Endothelial cell of umbilical vein (primary cell): ENCODE measurements around the gene SLC38A6. TPM values are rescaled to one million over a fixed set of nuclear protein-coding genes. Genes with fewer than 3 reads are reported as not detected.

ENCODE experiments used
- BruUV-seq: library from RNA; stranded (reverse); fragments of 400-500 nt; replicated peaks from 2 replicates; lab custom pipeline; 2021; lab: Mats Ljungman, UMichigan
- CTCF ChIA-PET: fragments of 300-600, 350-600 bp; sonication (Branson Sonifier 250); formaldehyde crosslinking; loops from one replicate; lab custom pipeline; 2021; ENCODE audit warnings: antibody characterized with exemption, inconsistent platforms; lab: Charles Lee
- POLR2A ChIA-PET: fragments of 300-600, 350-600 bp; sonication (Branson Sonifier 250); formaldehyde crosslinking; loops from one replicate; lab custom pipeline; 2021; ENCODE audit warnings: antibody characterized with exemption, inconsistent platforms; lab: Charles Lee
- DNase-seq: peaks from one replicate; pipeline ENCODE4 v3.0.0-alpha.2; 2011; ENCODE audit warnings: low read depth, low spot score
- FAIRE-seq: peaks from 2 replicates; lab custom pipeline; 2011; peaks lifted over from hg19 to GRCh38; lab: Jason Lieb, UNC
- H2AFZ ChIP-seq: 2 replicates; pipeline ENCODE4 v1.6.0; 2012; ENCODE audit warnings: low read depth, low read length, control low read depth, inconsistent platforms
- H3K27ac ChIP-seq: 2 replicates; pipeline ENCODE4 v1.5.1; 2011; ENCODE audit warnings: low read depth, mild to moderate bottlenecking, control low read depth, low read length, moderate library complexity; ENCODE audit not compliant: insufficient read depth
- H3K27me3 ChIP-seq, 2 experiments: 2 replicates each; pipeline versions ENCODE4 v1.6.0 to v1.6.1; 2011; ENCODE audit warnings: low read length in 2 of 2, mixed read lengths in 1 of 2; ENCODE audit not compliant: control insufficient read depth in 2 of 2, insufficient read depth in 2 of 2
- H3K36me3 ChIP-seq, 2 experiments: 2 replicates in 1 of 2; 3 replicates in 1 of 2; pipeline ENCODE4 v1.5.1; 2011; ENCODE audit warnings: low read length in 2 of 2, mild to moderate bottlenecking in 1 of 2, moderate library complexity in 1 of 2; ENCODE audit not compliant: control insufficient read depth in 2 of 2, insufficient read depth in 2 of 2; ENCODE audit errors: extremely low read depth in 1 of 2
- H3K4me1 ChIP-seq: 3 replicates; pipeline ENCODE4 v1.5.1; 2011; ENCODE audit warnings: mild to moderate bottlenecking, low read length; ENCODE audit not compliant: control insufficient read depth, insufficient read depth; ENCODE audit errors: extremely low read depth
- H3K4me2 ChIP-seq: 2 replicates; pipeline ENCODE4 v1.6.1; 2011; ENCODE audit warnings: low read length, control low read depth, mixed read lengths; ENCODE audit not compliant: insufficient read depth
- H3K4me3 ChIP-seq, 3 experiments: fragments of 200-600 bp in 1 of 3; sonication (generic), shearing (Covaris generic) in 1 of 3; replicated peaks in 1 of 3; 2 replicates each; pipeline ENCODE4 v1.5.1; 2011 to 2016; ENCODE audit warnings: control low read depth in 3 of 3, low read length in 3 of 3, mild to moderate bottlenecking in 2 of 3, inconsistent platforms in 1 of 3, low read depth in 1 of 3, moderate library complexity in 1 of 3; ENCODE audit not compliant: insufficient read depth in 1 of 3
- H3K79me2 ChIP-seq: 2 replicates; pipeline ENCODE4 v1.6.0; 2012; ENCODE audit warnings: low read length, inconsistent platforms; ENCODE audit not compliant: control insufficient read depth, insufficient read depth
- H3K9ac ChIP-seq: replicated peaks from 2 replicates; pipeline ENCODE3; 2011; ENCODE audit warnings: low read length, control low read depth; ENCODE audit not compliant: insufficient read depth; ENCODE audit errors: extremely low read depth
- H3K9me1 ChIP-seq: replicated peaks from 3 replicates; pipeline ENCODE4 v1.6.0; 2011; ENCODE audit warnings: mild to moderate bottlenecking, low read length; ENCODE audit not compliant: control insufficient read depth, insufficient read depth; ENCODE audit errors: extremely low read depth
- H3K9me3 ChIP-seq: replicated peaks from 2 replicates; pipeline ENCODE4 v1.5.1; 2012; ENCODE audit warnings: low read length, inconsistent platforms; ENCODE audit not compliant: control insufficient read depth, insufficient read depth
- H4K20me1 ChIP-seq: replicated peaks from 2 replicates; pipeline ENCODE3; 2011; ENCODE audit warnings: mild to moderate bottlenecking, low read length; ENCODE audit not compliant: control insufficient read depth, insufficient read depth; ENCODE audit errors: extremely low read depth
- CTCF ChIP-seq, 2 donors: IDR thresholded peaks; 1 replicate in 1 of 2; 2 replicates in 1 of 2; pipeline ENCODE4 v1.5.1; 2011; ENCODE audit warnings: low read length in 2 of 2, mild to moderate bottlenecking in 2 of 2, moderate library complexity in 2 of 2, control low read depth in 1 of 2, inconsistent platforms in 1 of 2, low read depth in 1 of 2; ENCODE audit not compliant: insufficient read depth in 1 of 2; ENCODE audit errors: extremely low read depth in 1 of 2
- EZH2 ChIP-seq: IDR thresholded peaks from 2 replicates; pipeline ENCODE4 v1.6.1; 2012; ENCODE audit warnings: borderline replicate concordance, low read depth, mild to moderate bottlenecking, moderate library complexity, low read length, inconsistent platforms; ENCODE audit not compliant: severe bottlenecking
- GATA2 ChIP-seq: IDR thresholded peaks from 2 replicates; pipeline ENCODE4 v1.7.0; 2011; ENCODE audit warnings: low read depth, mild to moderate bottlenecking, moderate library complexity, mixed read lengths, low read length; ENCODE audit not compliant: insufficient read length, insufficient read depth
- JUN ChIP-seq: IDR thresholded peaks from 2 replicates; pipeline ENCODE4 v1.6.1; 2011; ENCODE audit warnings: borderline replicate concordance, low read depth; ENCODE audit not compliant: insufficient read length, insufficient read depth
- MAX ChIP-seq: IDR thresholded peaks from 2 replicates; pipeline ENCODE4 v1.6.1; 2011; ENCODE audit not compliant: insufficient read depth, insufficient read length
- MYC ChIP-seq: IDR thresholded peaks from one replicate; pipeline ENCODE4 v1.6.1; 2011; ENCODE audit warnings: mild to moderate bottlenecking, low read depth, low read length
- POLR2A ChIP-seq: IDR thresholded peaks from 2 replicates; pipeline ENCODE4 v1.6.1; 2012; ENCODE audit warnings: low read depth, mild to moderate bottlenecking, control low read depth, low read length
- POLR2AphosphoS5 ChIP-seq: IDR thresholded peaks from 2 replicates; pipeline ENCODE4 v1.6.1; 2012; ENCODE audit warnings: low read depth, mild to moderate bottlenecking, control low read depth, low read length, moderate library complexity; ENCODE audit not compliant: insufficient read depth
- dilution Hi-C: fragments of 300-500 bp; cut with MboI; formaldehyde crosslinking; loops from one replicate; pipeline ENCODE4 v1.15.0; 2019; ENCODE audit warnings: low sequenced_read_pairs; ENCODE audit not compliant: extremely low pct_ligation_motif_present
- intact Hi-C: fragments of 100-400 bp; cut with micrococcal nuclease; formaldehyde crosslinking; loops from one replicate; pipeline ENCODE4 v1.10.0; 2022
- polyA plus RNA-seq, 4 experiments: library from polyadenylated mRNA; depleted of rRNA in 3 of 4; stranded (reverse) in 3 of 4; unstranded in 1 of 4; fragments of >200 nt; gene quantifications; 2 replicates each; pipeline versions ENCODE4 v1.2.1 to v1.2.3, GENCODE V29; 2011 to 2012; ENCODE audit warnings: missing spikeins in 1 of 4
- total RNA-seq: library from RNA; stranded (reverse); gene quantifications from 2 replicates; pipeline ENCODE4 v1.2.3, GENCODE V29; 2021

The SLC38A6 gene
- total and polyA plus RNA-seq, 2 donors (not counting 3 experiments of a cell fraction or from before 2014, with no cell fraction given) = 17.3 to 24.6 TPM

GRCh38 chr14:60974090-60974651, 6.9 kb upstream of the SLC38A6 start:
- no peak overlapping the region for H3K27ac ChIP-seq
- no TSS peak for BruUV-seq
- TF ChIP-seq GATA2 (no peak), POLR2A (no peak), POLR2AphosphoS5 (no peak), JUN (no peak), EZH2 (no peak), MAX (no peak)
- peaks cover 18% of the 10 kb centered on the region for H3K4me1 ChIP-seq
- H3K79me2 ChIP-seq = peaks cover 4% of the 10 kb centered on the region
- no peak overlapping the region for H2AFZ ChIP-seq
- no peak overlapping the region for H3K4me3 ChIP-seq
- ChIA-PET POLR2A (no interaction called here), CTCF (no interaction called here)
- no peak overlapping the region for H3K4me2 ChIP-seq
- FAIRE-seq (no peak), DNase-seq (no peak)
- H3K9me1 ChIP-seq = no peaks in the 10 kb centered on the region
- H3K27me3 ChIP-seq = no peaks in the 10 kb centered on the region
- no peaks in the 10 kb centered on the region for H4K20me1 ChIP-seq
- H3K36me3 ChIP-seq = peaks cover 2 to 7% of the 10 kb centered on the region in 2 experiments
- H3K9ac ChIP-seq = no peak overlapping the region
- intact Hi-C loops = no loop called here
- no peaks in the 10 kb centered on the region for H3K9me3 ChIP-seq
- dilution Hi-C loops = no loop called here

- dilution Hi-C loops (no loop called here), intact Hi-C loops (no loop called here)
- ChIA-PET POLR2A (no interaction called here), CTCF (no interaction called here)
- DNase-seq (no peak), FAIRE-seq (no peak)
- peaks cover 2 to 7% of the 10 kb centered on the region in 2 experiments for H3K36me3 ChIP-seq
- no peaks in the 10 kb centered on the region for H3K27me3 ChIP-seq
- H3K4me1 ChIP-seq = peaks cover 31% of the 10 kb centered on the region
- H4K20me1 ChIP-seq = no peaks in the 10 kb centered on the region
- H3K4me3 ChIP-seq = no peak overlapping the region
- no TSS peak for BruUV-seq
- no peak overlapping the region for H3K27ac ChIP-seq
- H3K9me1 ChIP-seq = no peaks in the 10 kb centered on the region
- H3K4me2 ChIP-seq = no peak overlapping the region
- H3K9me3 ChIP-seq = no peaks in the 10 kb centered on the region
- no peak overlapping the region for H2AFZ ChIP-seq
- H3K79me2 ChIP-seq = peaks cover 16% of the 10 kb centered on the region
- H3K9ac ChIP-seq = no peak overlapping the region
- TF ChIP-seq GATA2 (no peak), CTCF (IDR thresholded peaks at IDR 0.05; ENCODE audit: extremely low read depth in 1 of 2, insufficient read depth in 1 of 2, low read depth in 1 of 2, low read length in 2 of 2) (no peak), MYC (no peak)
Observed at GRCh38 chr14:60975551-60975950, 5.5 kb upstream of the SLC38A6 start.
